Liver (tissue), 9 donors: Measurements from ENCODE around the gene PDP2. TPM values are rescaled to one million over a fixed set of nuclear protein-coding genes. Genes with fewer than 3 reads are reported as not detected.

Experiments
- DNase-seq: peaks from one replicate; pipeline ENCODE4 v3.0.0-alpha.2; 2017; ENCODE audit warnings: low spot score
- H3K27ac ChIP-seq, 2 donors: one replicate each; pipeline ENCODE4 v1.7.0; 2013; ENCODE audit warnings: inconsistent platforms in 2 of 2, low read length in 2 of 2, control low read depth in 1 of 2, low read depth in 1 of 2, mild to moderate bottlenecking in 1 of 2
- H3K27me3 ChIP-seq, 4 donors: one replicate each; pipeline versions ENCODE4 v1.6.1 to v1.7.0; 2013; ENCODE audit warnings: low read length in 3 of 4, inconsistent platforms in 1 of 4, mild to moderate bottlenecking in 1 of 4, moderate library complexity in 1 of 4; ENCODE audit not compliant: control insufficient read depth in 4 of 4, insufficient read depth in 4 of 4
- H3K36me3 ChIP-seq, 4 donors: one replicate each; pipeline versions ENCODE4 v1.6.1 to v1.7.0; 2013; ENCODE audit warnings: low read length in 3 of 4, mild to moderate bottlenecking in 3 of 4, low read depth in 1 of 4, moderate library complexity in 1 of 4; ENCODE audit not compliant: control insufficient read depth in 4 of 4, insufficient read depth in 3 of 4
- H3K4me1 ChIP-seq, 4 donors: one replicate each; pipeline versions ENCODE4 v1.6.1 to v1.7.0; 2013; ENCODE audit warnings: low read length in 3 of 4, mild to moderate bottlenecking in 3 of 4, moderate library complexity in 1 of 4; ENCODE audit not compliant: control insufficient read depth in 4 of 4, insufficient read depth in 4 of 4
- H3K4me3 ChIP-seq, 3 donors: one replicate each; pipeline versions ENCODE4 v1.6.1 to v1.7.0; 2013; ENCODE audit warnings: low read length in 3 of 3, control low read depth in 1 of 3, low read depth in 1 of 3, mild to moderate bottlenecking in 1 of 3
- H3K9ac ChIP-seq, 2 donors: one replicate each; pipeline ENCODE4 v1.7.0; 2013; ENCODE audit warnings: low read length in 2 of 2, mild to moderate bottlenecking in 2 of 2, moderate library complexity in 2 of 2, control low read depth in 1 of 2, low read depth in 1 of 2
- H3K9me3 ChIP-seq, 4 donors: one replicate each; pipeline versions ENCODE4 v1.6.1 to v1.7.0; 2013; ENCODE audit warnings: low read length in 3 of 4; ENCODE audit not compliant: control insufficient read depth in 4 of 4
- EGR1 ChIP-seq, 2 donors: IDR thresholded peaks; 2 replicates each; pipeline ENCODE4 v1.6.1; 2016 to 2018; ENCODE audit warnings: antibody characterized with exemption in 2 of 2, low read depth in 2 of 2
- FOXA1 ChIP-seq: IDR thresholded peaks from 2 replicates; pipeline ENCODE4 v1.6.1; 2016; ENCODE audit warnings: antibody characterized with exemption
- FOXA2 ChIP-seq: IDR thresholded peaks from 2 replicates; pipeline ENCODE4 v1.6.1; 2016; ENCODE audit warnings: antibody characterized with exemption
- GABPA ChIP-seq, 2 donors: IDR thresholded peaks in 1 of 2; conservative IDR thresholded peaks in 1 of 2; 2 replicates each; pipeline ENCODE4 v1.6.1; 2016; ENCODE audit warnings: antibody characterized with exemption in 2 of 2, mild to moderate bottlenecking in 1 of 2, moderate library complexity in 1 of 2
- HNF4A ChIP-seq, 2 donors: conservative IDR thresholded peaks; 2 replicates each; pipeline ENCODE4 v1.6.1; 2016; ENCODE audit warnings: antibody characterized with exemption in 2 of 2, mild to moderate bottlenecking in 2 of 2
- HNF4G ChIP-seq: IDR thresholded peaks from 2 replicates; pipeline ENCODE4 v1.6.1; 2016; ENCODE audit warnings: antibody characterized with exemption
- JUND ChIP-seq, 2 donors: IDR thresholded peaks; 2 replicates each; pipeline ENCODE4 v1.6.1; 2016; ENCODE audit warnings: antibody characterized with exemption in 2 of 2
- NR2F2 ChIP-seq: IDR thresholded peaks from 2 replicates; pipeline ENCODE4 v1.6.1; 2016; ENCODE audit warnings: antibody characterized with exemption
- RAD21 ChIP-seq, 2 donors: IDR thresholded peaks; 2 replicates each; pipeline ENCODE4 v1.6.1; 2016; ENCODE audit warnings: antibody characterized with exemption in 2 of 2, mild to moderate bottlenecking in 2 of 2
- RXRA ChIP-seq, 2 donors: IDR thresholded peaks; 2 replicates each; pipeline ENCODE4 v1.6.1; 2017 to 2018; ENCODE audit warnings: antibody characterized with exemption in 2 of 2, mild to moderate bottlenecking in 1 of 2
- SP1 ChIP-seq: IDR thresholded peaks from 2 replicates; pipeline ENCODE4 v1.6.1; 2018; ENCODE audit warnings: antibody characterized with exemption, mild to moderate bottlenecking
- TAF1 ChIP-seq: conservative IDR thresholded peaks from 2 replicates; pipeline ENCODE4 v1.6.1; 2016; ENCODE audit warnings: antibody characterized with exemption, mild to moderate bottlenecking
- YY1 ChIP-seq: IDR thresholded peaks from 2 replicates; pipeline ENCODE4 v1.6.1; 2016; ENCODE audit warnings: antibody characterized with exemption, mild to moderate bottlenecking
- WGBS: extraction: QIAGEN DNeasy Blood & Tissue Kit; methylation state at CpG from one replicate; pipeline ENCODE4 v1.1.7; 2013; 5-methylcytosine and 5-hydroxymethylcytosine counted together
- polyA plus RNA-seq, 2 donors: library from polyadenylated mRNA; stranded (reverse) in 1 of 2; unstranded in 1 of 2; fragments of 200-250 nt in 1 of 2; fragments of >200 nt in 1 of 2; fragmentation: Nextera tagmentation in 1 of 2; extraction: Ambion mirVana in 1 of 2; gene quantifications; one replicate each; pipeline versions ENCODE4 v1.2.1 to v1.2.3, GENCODE V29; 2013 to 2015
- total RNA-seq, 2 donors: library from RNA; depleted of rRNA; stranded (reverse); fragments of >200 nt; gene quantifications; one replicate each; pipeline ENCODE4 v1.2.3, GENCODE V29; 2014
- TF ChIP-seq, protein P1 (sequence below): IDR thresholded peaks from 2 replicates; pipeline ENCODE4 v1.6.1; 2016; ENCODE audit warnings: antibody characterized with exemption, mild to moderate bottlenecking
- TF ChIP-seq, protein P2 (sequence below): IDR thresholded peaks from 2 replicates; pipeline ENCODE4 v1.6.1; 2016; ENCODE audit warnings: antibody characterized with exemption
- TF ChIP-seq, protein P3 (sequence below): IDR thresholded peaks from 2 replicates; pipeline ENCODE4 v1.6.1; 2016; ENCODE audit warnings: antibody characterized with exemption
- TF ChIP-seq, protein P4 (sequence below): fragments of 150-350 bp; IDR thresholded peaks from 2 replicates; pipeline ENCODE4 v1.5.1; 2017; ENCODE audit warnings: improper control_type of control experiment, low read depth, low read length; ENCODE audit not compliant: missing input control
- TF ChIP-seq, protein P5 (sequence below): IDR thresholded peaks from 2 replicates; pipeline ENCODE4 v1.6.1; 2016; ENCODE audit warnings: antibody characterized with exemption
- donor health status: healthy.
- donor health status: healthy.
- donor health status: healthy.
- donor health status: healthy.
- donor health status: healthy.

Gene PDP2
- total and polyA plus RNA-seq, 4 donors, result 2.3 to 9.4 (median 6.1) TPM

DNA sequence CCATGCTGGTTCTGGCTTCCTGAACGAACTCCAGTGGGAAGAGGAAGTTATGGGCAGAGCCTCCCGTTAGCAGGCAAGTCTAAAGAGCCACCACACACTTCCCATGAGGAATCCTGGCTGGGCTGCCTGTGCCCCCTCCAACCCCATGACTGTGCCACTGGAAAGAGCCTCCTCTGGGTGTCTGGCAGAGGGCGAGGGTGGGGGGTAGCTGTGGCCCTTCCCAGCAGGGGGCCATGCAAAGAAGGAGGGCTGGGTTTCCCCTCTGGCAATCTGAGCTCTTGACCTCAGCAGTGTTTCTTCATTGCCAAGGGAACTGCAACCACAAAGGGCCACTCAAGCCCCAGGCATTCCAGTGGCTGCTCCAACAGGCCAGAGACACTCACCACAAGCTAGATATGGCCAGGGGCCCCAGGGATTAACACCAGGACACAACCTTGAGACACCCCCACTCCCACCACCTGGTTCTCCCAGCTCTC, 46.7 kb downstream of the PDP2 start:
- Histone ChIP-seq H3K9ac (no peak overlapping the region), H3K4me3 (no peak overlapping the region), H3K9me3 (no peaks in the 10 kb centered on the region), H3K27ac (no peak overlapping the region), H3K4me1 (peaks cover 2 to 15% (median 8%) of the 10 kb centered on the region in 4 donors), H3K27me3 (no peaks in the 10 kb centered on the region), H3K36me3 (no peaks in the 10 kb centered on the region)
- no peak for DNase-seq
- 69% methylated on average over 3 of the region's 3 CpGs for WGBS
- no peak for TF ChIP-seq NR2F2
- TF ChIP-seq, protein P1, sequence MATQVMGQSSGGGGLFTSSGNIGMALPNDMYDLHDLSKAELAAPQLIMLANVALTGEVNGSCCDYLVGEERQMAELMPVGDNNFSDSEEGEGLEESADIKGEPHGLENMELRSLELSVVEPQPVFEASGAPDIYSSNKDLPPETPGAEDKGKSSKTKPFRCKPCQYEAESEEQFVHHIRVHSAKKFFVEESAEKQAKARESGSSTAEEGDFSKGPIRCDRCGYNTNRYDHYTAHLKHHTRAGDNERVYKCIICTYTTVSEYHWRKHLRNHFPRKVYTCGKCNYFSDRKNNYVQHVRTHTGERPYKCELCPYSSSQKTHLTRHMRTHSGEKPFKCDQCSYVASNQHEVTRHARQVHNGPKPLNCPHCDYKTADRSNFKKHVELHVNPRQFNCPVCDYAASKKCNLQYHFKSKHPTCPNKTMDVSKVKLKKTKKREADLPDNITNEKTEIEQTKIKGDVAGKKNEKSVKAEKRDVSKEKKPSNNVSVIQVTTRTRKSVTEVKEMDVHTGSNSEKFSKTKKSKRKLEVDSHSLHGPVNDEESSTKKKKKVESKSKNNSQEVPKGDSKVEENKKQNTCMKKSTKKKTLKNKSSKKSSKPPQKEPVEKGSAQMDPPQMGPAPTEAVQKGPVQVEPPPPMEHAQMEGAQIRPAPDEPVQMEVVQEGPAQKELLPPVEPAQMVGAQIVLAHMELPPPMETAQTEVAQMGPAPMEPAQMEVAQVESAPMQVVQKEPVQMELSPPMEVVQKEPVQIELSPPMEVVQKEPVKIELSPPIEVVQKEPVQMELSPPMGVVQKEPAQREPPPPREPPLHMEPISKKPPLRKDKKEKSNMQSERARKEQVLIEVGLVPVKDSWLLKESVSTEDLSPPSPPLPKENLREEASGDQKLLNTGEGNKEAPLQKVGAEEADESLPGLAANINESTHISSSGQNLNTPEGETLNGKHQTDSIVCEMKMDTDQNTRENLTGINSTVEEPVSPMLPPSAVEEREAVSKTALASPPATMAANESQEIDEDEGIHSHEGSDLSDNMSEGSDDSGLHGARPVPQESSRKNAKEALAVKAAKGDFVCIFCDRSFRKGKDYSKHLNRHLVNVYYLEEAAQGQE, result no peak
- TF ChIP-seq, protein P2, sequence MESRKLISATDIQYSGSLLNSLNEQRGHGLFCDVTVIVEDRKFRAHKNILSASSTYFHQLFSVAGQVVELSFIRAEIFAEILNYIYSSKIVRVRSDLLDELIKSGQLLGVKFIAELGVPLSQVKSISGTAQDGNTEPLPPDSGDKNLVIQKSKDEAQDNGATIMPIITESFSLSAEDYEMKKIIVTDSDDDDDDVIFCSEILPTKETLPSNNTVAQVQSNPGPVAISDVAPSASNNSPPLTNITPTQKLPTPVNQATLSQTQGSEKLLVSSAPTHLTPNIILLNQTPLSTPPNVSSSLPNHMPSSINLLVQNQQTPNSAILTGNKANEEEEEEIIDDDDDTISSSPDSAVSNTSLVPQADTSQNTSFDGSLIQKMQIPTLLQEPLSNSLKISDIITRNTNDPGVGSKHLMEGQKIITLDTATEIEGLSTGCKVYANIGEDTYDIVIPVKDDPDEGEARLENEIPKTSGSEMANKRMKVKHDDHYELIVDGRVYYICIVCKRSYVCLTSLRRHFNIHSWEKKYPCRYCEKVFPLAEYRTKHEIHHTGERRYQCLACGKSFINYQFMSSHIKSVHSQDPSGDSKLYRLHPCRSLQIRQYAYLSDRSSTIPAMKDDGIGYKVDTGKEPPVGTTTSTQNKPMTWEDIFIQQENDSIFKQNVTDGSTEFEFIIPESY, result no peak

DNA sequence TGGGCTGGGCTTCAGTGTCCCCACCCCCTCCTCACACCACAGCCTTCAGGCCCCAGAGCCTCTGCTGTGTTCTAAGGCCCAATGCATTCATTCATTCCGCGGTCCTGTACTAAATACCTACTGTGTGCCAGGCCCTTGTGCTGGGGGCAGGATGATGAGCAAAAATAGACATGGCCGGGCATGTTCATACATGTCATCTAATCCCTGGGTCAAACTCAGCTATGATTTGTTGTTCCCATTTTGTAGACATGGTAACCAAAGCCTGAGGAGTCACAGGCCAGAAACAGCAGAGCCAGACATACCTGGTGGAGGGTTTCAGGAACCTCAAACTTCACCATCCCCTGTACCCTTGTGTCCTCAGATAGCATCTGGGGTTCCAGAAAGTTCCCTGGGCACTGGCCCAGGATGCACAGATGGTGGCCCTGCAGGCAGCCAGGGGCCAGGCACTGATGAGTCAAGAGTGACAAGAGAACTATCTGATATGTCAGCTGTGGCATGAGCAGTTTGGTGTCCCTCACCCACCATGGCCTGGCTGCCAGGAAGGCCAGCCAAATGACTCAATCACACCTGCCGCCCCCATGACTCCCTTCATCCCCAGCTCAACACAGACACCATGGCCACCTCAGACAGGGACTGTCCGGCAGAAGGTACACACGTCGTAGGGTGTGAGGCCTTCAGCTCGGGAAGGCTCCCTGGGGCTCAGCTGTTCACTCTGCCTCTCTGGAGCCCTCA, 47.8 kb downstream of the PDP2 start:
- no peaks in the 10 kb centered on the region for H3K36me3 ChIP-seq
- no peaks in the 10 kb centered on the region for H3K9me3 ChIP-seq
- no peak overlapping the region for H3K9ac ChIP-seq
- H3K27me3 ChIP-seq, result no peaks in the 10 kb centered on the region
- 93% methylated on average over 8 of the region's 8 CpGs for WGBS
- H3K4me3 ChIP-seq, result no peak overlapping the region
- H3K4me1 ChIP-seq, result peaks cover 5 to 25% (median 14%) of the 10 kb centered on the region in 4 donors
- no peak for TF ChIP-seq FOXA2
- TF ChIP-seq, protein P3, sequence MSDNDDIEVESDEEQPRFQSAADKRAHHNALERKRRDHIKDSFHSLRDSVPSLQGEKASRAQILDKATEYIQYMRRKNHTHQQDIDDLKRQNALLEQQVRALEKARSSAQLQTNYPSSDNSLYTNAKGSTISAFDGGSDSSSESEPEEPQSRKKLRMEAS, result no peak
- TF ChIP-seq GABPA (IDR thresholded peaks at IDR 0.05 in 1 of 2, conservative IDR thresholded peaks at IDR 0.05 in 1 of 2), result no peak
- TF ChIP-seq, protein P4, sequence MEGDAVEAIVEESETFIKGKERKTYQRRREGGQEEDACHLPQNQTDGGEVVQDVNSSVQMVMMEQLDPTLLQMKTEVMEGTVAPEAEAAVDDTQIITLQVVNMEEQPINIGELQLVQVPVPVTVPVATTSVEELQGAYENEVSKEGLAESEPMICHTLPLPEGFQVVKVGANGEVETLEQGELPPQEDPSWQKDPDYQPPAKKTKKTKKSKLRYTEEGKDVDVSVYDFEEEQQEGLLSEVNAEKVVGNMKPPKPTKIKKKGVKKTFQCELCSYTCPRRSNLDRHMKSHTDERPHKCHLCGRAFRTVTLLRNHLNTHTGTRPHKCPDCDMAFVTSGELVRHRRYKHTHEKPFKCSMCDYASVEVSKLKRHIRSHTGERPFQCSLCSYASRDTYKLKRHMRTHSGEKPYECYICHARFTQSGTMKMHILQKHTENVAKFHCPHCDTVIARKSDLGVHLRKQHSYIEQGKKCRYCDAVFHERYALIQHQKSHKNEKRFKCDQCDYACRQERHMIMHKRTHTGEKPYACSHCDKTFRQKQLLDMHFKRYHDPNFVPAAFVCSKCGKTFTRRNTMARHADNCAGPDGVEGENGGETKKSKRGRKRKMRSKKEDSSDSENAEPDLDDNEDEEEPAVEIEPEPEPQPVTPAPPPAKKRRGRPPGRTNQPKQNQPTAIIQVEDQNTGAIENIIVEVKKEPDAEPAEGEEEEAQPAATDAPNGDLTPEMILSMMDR, result no peak
- TF ChIP-seq, protein P2, result no peak
- TF ChIP-seq FOXA1, result no peak
- TF ChIP-seq, protein P1, result no peak
- no peak for TF ChIP-seq NR2F2
- no peak for TF ChIP-seq HNF4G
- TF ChIP-seq JUND (IDR thresholded peaks at IDR 0.05), result no peak
- no peak for TF ChIP-seq RAD21 (IDR thresholded peaks at IDR 0.05)
- no peak for TF ChIP-seq RXRA (IDR thresholded peaks at IDR 0.05)
- TF ChIP-seq SP1, result no peak
- no peak for TF ChIP-seq TAF1
- no peak for TF ChIP-seq HNF4A (conservative IDR thresholded peaks at IDR 0.05)
- TF ChIP-seq, protein P5, sequence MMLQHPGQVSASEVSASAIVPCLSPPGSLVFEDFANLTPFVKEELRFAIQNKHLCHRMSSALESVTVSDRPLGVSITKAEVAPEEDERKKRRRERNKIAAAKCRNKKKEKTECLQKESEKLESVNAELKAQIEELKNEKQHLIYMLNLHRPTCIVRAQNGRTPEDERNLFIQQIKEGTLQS, result no peak
- no peak for TF ChIP-seq EGR1 (IDR thresholded peaks at IDR 0.05; ENCODE audit: low read depth in 2 of 2)
- TF ChIP-seq YY1, result no peak
- no peak for DNase-seq
- no peak overlapping the region for H3K27ac ChIP-seq
